ENCODE measurements around the gene AFTPH. TPM values are rescaled to one million over a fixed set of nuclear protein-coding genes. Genes with fewer than 3 reads are reported as not detected.

AFTPH gene
- total RNA-seq, 1 donor from 2014 or later: 16.0 TPM

DNA sequence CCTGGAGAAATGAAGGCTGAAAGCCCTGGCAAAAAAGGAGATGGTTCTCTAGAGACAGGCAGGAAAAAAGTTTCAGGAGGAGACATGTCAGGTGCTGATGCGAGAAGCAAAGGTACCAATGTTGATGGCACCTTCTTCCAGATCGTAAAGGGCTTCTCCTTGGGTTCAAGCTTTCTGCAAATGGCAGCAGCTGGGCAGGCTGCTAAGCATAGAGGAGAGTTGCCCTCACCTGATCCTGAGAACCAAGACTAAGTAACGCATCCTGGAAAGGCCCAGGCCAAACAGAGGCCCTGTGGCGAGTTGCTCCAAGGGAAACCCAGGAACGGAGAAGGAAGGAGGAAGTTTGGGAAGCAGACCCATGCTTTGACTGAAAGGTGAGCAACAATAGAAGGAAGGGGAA, 23.6 kb upstream of the AFTPH start:
- Histone ChIP-seq H3K4me1 (ENCODE audit: insufficient read depth, low read length) (no peaks in the 10 kb centered on the region), H3K27me3 (ENCODE audit: insufficient read depth, low read length) (peaks cover 48% of the 10 kb centered on the region), H2AFZ (ENCODE audit: low read depth, low read length) (no peak overlapping the region), H4K20me1 (ENCODE audit: insufficient read depth, low read length) (no peaks in the 10 kb centered on the region), H3K79me2 (ENCODE audit: insufficient read depth, low read length) (no peaks in the 10 kb centered on the region), H3K4me3 (ENCODE audit: insufficient read depth, low read depth, low read length) (no peak overlapping the region), H3K9me3 (ENCODE audit: insufficient read depth, low read depth, low read length) (no peaks in the 10 kb centered on the region), H3K4me2 (ENCODE audit: low read length) (no peak overlapping the region), H3K27ac (ENCODE audit: low read depth, low read length) (no peak overlapping the region), H3K36me3 (ENCODE audit: insufficient read depth, low read length) (no peaks in the 10 kb centered on the region), H3K9ac (ENCODE audit: low read length) (no peak overlapping the region)
- DNase-seq (ENCODE audit: low read depth) (no peak), FAIRE-seq (no peak)
- H3K4me1 Mint-ChIP-seq (ENCODE audit: low read depth, unreplicated experiment): no peaks in the 10 kb centered on the region
- TF ChIP-seq EZH2 (IDR thresholded peaks at IDR 0.05; ENCODE audit: insufficient read depth, low read length): no peak
- TF ChIP-seq, protein P1, sequence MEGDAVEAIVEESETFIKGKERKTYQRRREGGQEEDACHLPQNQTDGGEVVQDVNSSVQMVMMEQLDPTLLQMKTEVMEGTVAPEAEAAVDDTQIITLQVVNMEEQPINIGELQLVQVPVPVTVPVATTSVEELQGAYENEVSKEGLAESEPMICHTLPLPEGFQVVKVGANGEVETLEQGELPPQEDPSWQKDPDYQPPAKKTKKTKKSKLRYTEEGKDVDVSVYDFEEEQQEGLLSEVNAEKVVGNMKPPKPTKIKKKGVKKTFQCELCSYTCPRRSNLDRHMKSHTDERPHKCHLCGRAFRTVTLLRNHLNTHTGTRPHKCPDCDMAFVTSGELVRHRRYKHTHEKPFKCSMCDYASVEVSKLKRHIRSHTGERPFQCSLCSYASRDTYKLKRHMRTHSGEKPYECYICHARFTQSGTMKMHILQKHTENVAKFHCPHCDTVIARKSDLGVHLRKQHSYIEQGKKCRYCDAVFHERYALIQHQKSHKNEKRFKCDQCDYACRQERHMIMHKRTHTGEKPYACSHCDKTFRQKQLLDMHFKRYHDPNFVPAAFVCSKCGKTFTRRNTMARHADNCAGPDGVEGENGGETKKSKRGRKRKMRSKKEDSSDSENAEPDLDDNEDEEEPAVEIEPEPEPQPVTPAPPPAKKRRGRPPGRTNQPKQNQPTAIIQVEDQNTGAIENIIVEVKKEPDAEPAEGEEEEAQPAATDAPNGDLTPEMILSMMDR (IDR thresholded peaks at IDR 0.05; ENCODE audit: insufficient read depth, low read depth, low read length): no peak
- no peak overlapping the region for H3K4me3 Mint-ChIP-seq (ENCODE audit: unreplicated experiment)
- H3K36me3 Mint-ChIP-seq (ENCODE audit: low read depth, unreplicated experiment): no peaks in the 10 kb centered on the region
- peaks cover 36% of the 10 kb centered on the region for H3K27me3 Mint-ChIP-seq (ENCODE audit: low read depth, unreplicated experiment)
- no peak overlapping the region for H3K27ac Mint-ChIP-seq (ENCODE audit: unreplicated experiment)
- no peaks in the 10 kb centered on the region for H3K9me3 Mint-ChIP-seq (ENCODE audit: unreplicated experiment)

DNA sequence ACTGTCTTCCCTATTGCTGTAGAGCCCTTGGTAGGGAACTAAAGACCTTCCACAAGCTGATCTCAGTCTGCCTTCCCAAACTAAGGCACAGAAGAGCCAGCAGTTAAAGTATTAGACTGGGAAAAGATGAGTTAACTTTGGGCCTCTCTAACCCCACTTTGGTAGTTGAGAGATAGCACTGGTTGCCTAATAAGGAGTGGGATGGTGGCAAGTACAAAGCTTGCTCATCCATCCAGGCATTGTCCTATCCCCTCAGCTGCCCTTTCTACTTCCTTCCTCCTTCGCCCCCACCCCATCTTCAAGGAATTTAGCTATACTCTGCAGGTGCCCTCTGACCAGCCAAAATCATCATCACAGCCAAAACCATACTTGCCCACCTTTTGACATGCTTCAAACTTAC, 22.2 kb upstream of the AFTPH start:
- Histone ChIP-seq H3K27ac (ENCODE audit: low read depth, low read length) (no peak overlapping the region), H3K4me2 (ENCODE audit: low read length) (no peak overlapping the region), H3K4me3 (ENCODE audit: insufficient read depth, low read depth, low read length) (no peak overlapping the region), H4K20me1 (ENCODE audit: insufficient read depth, low read length) (no peaks in the 10 kb centered on the region), H3K27me3 (ENCODE audit: insufficient read depth, low read length) (peaks cover 43% of the 10 kb centered on the region), H3K79me2 (ENCODE audit: insufficient read depth, low read length) (no peaks in the 10 kb centered on the region), H2AFZ (ENCODE audit: low read depth, low read length) (no peak overlapping the region), H3K9me3 (ENCODE audit: insufficient read depth, low read depth, low read length) (no peaks in the 10 kb centered on the region), H3K9ac (ENCODE audit: low read length) (no peak overlapping the region), H3K36me3 (ENCODE audit: insufficient read depth, low read length) (no peaks in the 10 kb centered on the region), H3K4me1 (ENCODE audit: insufficient read depth, low read length) (no peaks in the 10 kb centered on the region)
- Mint-ChIP-seq H3K9me3 (ENCODE audit: unreplicated experiment) (no peaks in the 10 kb centered on the region), H3K4me1 (ENCODE audit: low read depth, unreplicated experiment) (no peaks in the 10 kb centered on the region), H3K27me3 (ENCODE audit: low read depth, unreplicated experiment) (peaks cover 34% of the 10 kb centered on the region), H3K27ac (ENCODE audit: unreplicated experiment) (no peak overlapping the region), H3K36me3 (ENCODE audit: low read depth, unreplicated experiment) (no peaks in the 10 kb centered on the region), H3K4me3 (ENCODE audit: unreplicated experiment) (no peak overlapping the region)
- no peak for DNase-seq (ENCODE audit: low read depth)
- no peak for FAIRE-seq
- TF ChIP-seq, protein P1 (IDR thresholded peaks at IDR 0.05; ENCODE audit: insufficient read depth, low read depth, low read length): no peak
- TF ChIP-seq EZH2 (IDR thresholded peaks at IDR 0.05; ENCODE audit: insufficient read depth, low read length): no peak

DNA sequence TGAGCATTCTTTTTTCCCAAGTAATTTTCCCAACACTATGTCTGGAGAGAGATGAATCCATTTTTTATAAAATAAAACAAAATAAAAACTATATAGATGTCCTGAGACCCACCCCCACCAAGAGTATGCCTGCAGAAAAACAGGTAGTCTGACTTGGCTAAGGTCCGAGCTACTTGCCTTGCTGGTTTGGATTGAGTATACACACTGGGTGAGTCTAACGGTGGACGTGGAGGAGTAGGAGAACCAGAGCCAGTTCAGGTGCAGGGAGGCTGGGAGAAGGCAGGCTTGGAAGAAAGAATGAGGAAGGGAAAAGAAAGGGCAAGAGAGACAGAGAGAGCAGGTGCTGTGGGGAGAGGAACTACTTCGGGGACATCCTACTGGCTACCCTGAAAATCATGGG, 21.3 kb upstream of the AFTPH start:
- Histone ChIP-seq H3K9ac (ENCODE audit: low read length) (no peak overlapping the region), H3K27me3 (ENCODE audit: insufficient read depth, low read length) (peaks cover 43% of the 10 kb centered on the region), H4K20me1 (ENCODE audit: insufficient read depth, low read length) (no peaks in the 10 kb centered on the region), H2AFZ (ENCODE audit: low read depth, low read length) (no peak overlapping the region), H3K4me3 (ENCODE audit: insufficient read depth, low read depth, low read length) (no peak overlapping the region), H3K4me1 (ENCODE audit: insufficient read depth, low read length) (no peaks in the 10 kb centered on the region), H3K4me2 (ENCODE audit: low read length) (no peak overlapping the region), H3K9me3 (ENCODE audit: insufficient read depth, low read depth, low read length) (no peaks in the 10 kb centered on the region), H3K27ac (ENCODE audit: low read depth, low read length) (no peak overlapping the region), H3K79me2 (ENCODE audit: insufficient read depth, low read length) (no peaks in the 10 kb centered on the region), H3K36me3 (ENCODE audit: insufficient read depth, low read length) (no peaks in the 10 kb centered on the region)
- Mint-ChIP-seq H3K27me3 (ENCODE audit: low read depth, unreplicated experiment) (peaks cover 28% of the 10 kb centered on the region), H3K27ac (ENCODE audit: unreplicated experiment) (no peak overlapping the region), H3K36me3 (ENCODE audit: low read depth, unreplicated experiment) (no peaks in the 10 kb centered on the region), H3K9me3 (ENCODE audit: unreplicated experiment) (no peaks in the 10 kb centered on the region), H3K4me1 (ENCODE audit: low read depth, unreplicated experiment) (no peaks in the 10 kb centered on the region), H3K4me3 (ENCODE audit: unreplicated experiment) (no peak overlapping the region)
- TF ChIP-seq EZH2 (IDR thresholded peaks at IDR 0.05; ENCODE audit: insufficient read depth, low read length): no peak
- TF ChIP-seq, protein P1 (IDR thresholded peaks at IDR 0.05; ENCODE audit: insufficient read depth, low read depth, low read length): no peak
- no peak for DNase-seq (ENCODE audit: low read depth)
- no peak for FAIRE-seq

Measured in astrocyte (in vitro differentiated cells and primary cell).